Stimulated activated effector memory CD8-positive, alpha-beta T cell treated with anti-CD3 and anti-CD28 coated beads, Interleukin-12 subunit alpha, Interleukin-12 subunit beta, amount 100 ng/mL, for 72 hours (primary cell): Measurements from ENCODE around the gene TENM4.
A peak's percentile ranks its signal among the peaks of the same experiment; 100 is the strongest.

ENCODE experiments used
- ATAC-seq: fragments of 150-1000 bp; cut with Tn5 transposase; 2 replicates; pipeline ENCODE4 v1.10.0; 2021
- DNase-seq, 2 donors: peaks; one replicate each; pipeline ENCODE4 v3.0.0; 2021 to 2022; ENCODE audit warnings: low spot score in 2 of 2
- H3K27ac Mint-ChIP-seq: one replicate; pipeline ENCODE4 v1.8.0; 2022; ENCODE audit warnings: mild to moderate bottlenecking, mixed read lengths
- H3K36me3 Mint-ChIP-seq: one replicate; pipeline ENCODE4 v1.8.0; 2022; ENCODE audit warnings: mild to moderate bottlenecking, mixed read lengths
- H3K4me1 Mint-ChIP-seq: one replicate; pipeline ENCODE4 v1.8.0; 2022; ENCODE audit warnings: mixed read lengths
- H3K4me3 Mint-ChIP-seq: one replicate; pipeline ENCODE4 v1.8.0; 2022; ENCODE audit warnings: mild to moderate bottlenecking, mixed read lengths
- H3K9me3 Mint-ChIP-seq: one replicate; pipeline ENCODE4 v1.8.0; 2022; ENCODE audit warnings: mixed read lengths

The TENM4 gene

DNA sequence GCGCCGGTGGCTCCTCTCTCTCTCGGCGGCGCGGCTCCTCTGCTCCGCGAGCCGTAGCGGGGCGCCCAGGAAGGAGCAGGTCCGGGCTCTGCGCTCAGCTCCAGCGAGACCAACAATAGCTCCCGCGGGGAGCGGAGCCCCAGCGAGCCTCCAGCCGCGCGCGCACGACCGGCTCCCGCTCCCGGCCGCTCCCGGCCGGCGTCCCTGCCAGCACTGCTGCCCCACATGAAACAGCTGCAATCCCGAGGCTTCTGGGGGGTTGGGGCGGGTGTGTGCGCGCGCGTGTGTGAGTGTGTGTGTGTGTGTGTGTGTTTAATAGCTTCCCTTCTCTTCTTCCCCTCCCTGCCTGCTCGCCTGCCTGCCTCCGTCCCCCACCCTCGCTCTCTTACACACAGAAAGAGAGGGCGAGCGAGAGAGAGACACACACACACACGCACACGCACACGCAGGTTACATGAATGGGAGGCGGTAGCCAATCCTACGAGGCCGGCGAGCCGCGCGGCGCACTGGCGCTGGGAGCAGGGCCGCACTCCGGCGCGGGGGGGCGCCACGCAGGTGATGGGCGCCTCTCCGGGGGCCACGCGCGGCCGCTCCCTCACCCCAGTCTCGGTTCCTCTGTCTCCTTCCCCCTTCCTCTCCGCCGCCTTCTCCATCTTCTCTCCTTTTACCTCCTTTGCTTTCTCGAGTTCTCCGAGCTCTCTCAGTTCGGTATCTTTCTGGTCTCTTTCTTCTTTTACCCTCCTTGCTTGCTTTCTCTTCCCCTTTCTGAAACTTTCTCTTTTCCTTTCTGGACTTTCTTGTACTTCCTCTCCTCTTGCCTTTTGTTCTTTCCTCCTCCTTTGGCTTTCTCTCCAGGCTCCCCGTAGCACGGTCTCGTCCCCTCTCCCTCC lies at the start of gene TENM4:
TENM4 (minus strand) TSS at position 460 of the 890 bp plus-strand sequence. CDS start 371,086 bp downstream, outside the sequence.
- no peak within 1 kb of the TSS for H3K27ac Mint-ChIP-seq
- H3K9me3 Mint-ChIP-seq: peaks cover 7% of the 10 kb centered on the region
- ATAC-seq (peak; percentile 17), DNase-seq (no peak)
- H3K4me3 Mint-ChIP-seq: peak within 1 kb of the TSS; percentile 2
- H3K36me3 Mint-ChIP-seq: no peaks in the 10 kb centered on the region
- peaks cover 8% of the 10 kb centered on the region for H3K4me1 Mint-ChIP-seq

DNA sequence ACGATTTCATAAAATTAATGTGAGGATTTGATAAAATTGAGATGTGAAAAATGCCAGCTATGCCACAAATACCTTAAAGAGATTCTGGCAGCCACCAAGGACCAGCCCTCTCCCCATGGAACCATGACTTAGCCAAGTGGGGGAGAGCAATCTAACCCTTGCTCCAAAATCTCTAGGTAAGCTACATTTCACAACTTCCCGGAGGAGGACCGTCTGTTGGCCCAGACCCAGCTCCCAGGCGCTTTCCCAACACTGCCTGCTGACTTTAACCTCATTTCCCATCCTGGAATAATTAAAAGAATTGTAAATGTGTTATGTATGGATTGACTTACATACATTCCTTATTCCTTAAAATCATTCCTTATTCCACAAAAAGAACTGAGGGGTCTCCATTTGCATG lies 47.5 kb upstream of the TENM4 start:
- no peak for ATAC-seq

DNA sequence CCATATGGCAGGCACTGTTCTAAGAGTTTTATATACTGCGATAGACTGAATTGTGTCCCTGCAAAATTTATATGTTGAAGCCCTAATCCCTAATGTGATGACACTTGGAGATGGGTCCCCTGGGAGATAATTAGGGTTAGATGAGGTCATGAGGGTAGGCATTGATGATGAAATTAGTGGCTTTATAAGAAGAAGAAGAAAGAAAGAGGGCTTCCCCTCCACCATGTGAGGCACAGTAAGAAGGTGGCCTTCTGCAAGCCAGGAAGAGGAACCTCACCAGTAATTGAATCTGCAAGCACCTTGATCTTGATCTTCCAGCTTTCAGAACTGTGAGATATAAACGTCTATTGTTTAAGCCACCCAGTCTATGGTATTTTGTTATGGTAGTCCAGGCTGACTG lies 46.6 kb upstream of the TENM4 start:
- Mint-ChIP-seq H3K4me1 (no peaks in the 10 kb centered on the region), H3K36me3 (no peaks in the 10 kb centered on the region), H3K4me3 (no peak overlapping the region), H3K27ac (no peak overlapping the region), H3K9me3 (peaks cover 2% of the 10 kb centered on the region)
- ATAC-seq: no peak
- no peak for DNase-seq

More for the DNA sequence above, 47.5 kb upstream of the TENM4 start:
- Mint-ChIP-seq H3K4me3 (no peak overlapping the region), H3K27ac (no peak overlapping the region), H3K9me3 (peaks cover 4% of the 10 kb centered on the region), H3K36me3 (no peaks in the 10 kb centered on the region), H3K4me1 (no peaks in the 10 kb centered on the region)
- DNase-seq: no peak

DNA sequence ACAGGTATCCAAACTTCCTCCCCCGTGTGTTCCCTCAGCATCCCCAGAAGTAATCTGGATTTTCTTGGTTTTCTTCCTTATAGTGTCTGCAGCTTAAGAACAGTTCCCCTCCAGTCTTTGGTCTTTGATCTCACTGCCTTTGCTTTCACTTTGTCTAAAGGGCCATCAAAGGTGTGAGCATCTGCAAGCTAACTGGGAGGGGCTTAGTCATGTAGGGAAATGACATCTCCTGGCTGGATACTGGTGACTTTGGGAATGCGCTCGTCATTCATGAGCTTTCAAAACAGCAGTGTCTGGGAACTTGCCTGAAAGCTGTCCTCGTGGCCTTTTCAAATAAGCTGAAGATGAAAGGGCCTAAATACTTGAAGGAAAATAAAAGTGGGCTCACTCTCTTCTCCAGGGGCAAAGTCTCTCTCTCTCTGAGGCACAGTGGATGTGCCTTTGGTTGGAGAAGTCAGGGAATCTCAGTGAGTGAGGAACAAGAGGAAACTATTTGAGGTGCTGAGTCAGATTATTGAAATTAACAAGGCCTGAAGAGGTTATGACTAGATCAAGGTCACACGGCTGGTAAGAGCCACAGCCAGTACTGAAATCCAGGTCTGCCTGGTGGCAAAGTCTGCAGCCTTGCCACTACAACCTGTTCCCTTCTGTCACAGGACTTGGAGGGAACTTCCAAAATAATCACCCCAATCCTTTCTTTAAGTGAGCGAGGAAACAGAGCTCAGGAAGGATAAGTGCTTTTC lies 45.6 kb upstream of the TENM4 start:
- Mint-ChIP-seq H3K27ac (no peak overlapping the region), H3K9me3 (no peaks in the 10 kb centered on the region), H3K4me1 (no peaks in the 10 kb centered on the region), H3K36me3 (no peaks in the 10 kb centered on the region), H3K4me3 (no peak overlapping the region)
- ATAC-seq (no peak), DNase-seq (no peak)

DNA sequence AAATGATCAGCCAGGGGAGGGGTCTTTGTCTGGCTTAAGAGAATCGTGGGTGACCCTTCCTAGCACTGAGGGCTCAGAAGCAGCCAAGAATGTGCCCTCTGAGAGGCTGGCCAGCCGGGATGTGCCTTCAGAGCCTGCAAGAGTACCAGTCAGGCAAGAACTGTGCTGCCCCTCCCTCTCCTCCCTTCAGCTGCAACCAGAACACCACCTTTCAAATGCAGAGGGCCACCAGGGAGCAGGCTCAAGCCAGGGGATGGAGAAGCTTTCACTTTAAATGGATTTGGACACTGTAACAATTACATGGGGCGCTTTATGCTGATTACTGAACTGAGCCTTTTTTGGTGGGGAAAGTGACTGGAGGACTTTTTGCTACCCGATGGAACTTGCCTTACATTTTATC lies 44.9 kb upstream of the TENM4 start:
- Mint-ChIP-seq H3K4me1 (no peaks in the 10 kb centered on the region), H3K27ac (no peak overlapping the region), H3K36me3 (no peaks in the 10 kb centered on the region), H3K9me3 (no peaks in the 10 kb centered on the region), H3K4me3 (no peak overlapping the region)
- no peak for ATAC-seq
- DNase-seq: no peak

DNA sequence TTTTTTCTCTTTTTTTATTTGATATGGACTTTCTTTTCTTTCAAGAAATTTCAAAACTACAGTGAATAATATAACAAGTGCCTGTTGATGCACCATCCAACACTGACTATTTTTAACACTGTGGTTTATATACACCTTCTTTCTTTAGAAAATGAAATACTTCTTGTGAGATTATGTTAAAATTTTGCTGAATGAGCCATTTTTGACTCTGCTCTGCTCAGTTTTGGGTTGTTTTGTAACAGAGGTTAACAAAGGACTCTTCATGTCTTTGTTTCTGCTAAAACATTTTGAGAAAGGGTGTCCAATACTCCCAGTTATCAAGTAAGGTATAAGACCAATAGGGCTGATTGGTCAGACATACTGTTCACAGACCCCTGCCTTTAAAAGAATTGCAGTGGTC lies 44.0 kb upstream of the TENM4 start:
- no peak for ATAC-seq
- no peak for DNase-seq
- Mint-ChIP-seq H3K9me3 (no peaks in the 10 kb centered on the region), H3K4me1 (no peaks in the 10 kb centered on the region), H3K36me3 (no peaks in the 10 kb centered on the region), H3K4me3 (no peak overlapping the region), H3K27ac (no peak overlapping the region)

DNA sequence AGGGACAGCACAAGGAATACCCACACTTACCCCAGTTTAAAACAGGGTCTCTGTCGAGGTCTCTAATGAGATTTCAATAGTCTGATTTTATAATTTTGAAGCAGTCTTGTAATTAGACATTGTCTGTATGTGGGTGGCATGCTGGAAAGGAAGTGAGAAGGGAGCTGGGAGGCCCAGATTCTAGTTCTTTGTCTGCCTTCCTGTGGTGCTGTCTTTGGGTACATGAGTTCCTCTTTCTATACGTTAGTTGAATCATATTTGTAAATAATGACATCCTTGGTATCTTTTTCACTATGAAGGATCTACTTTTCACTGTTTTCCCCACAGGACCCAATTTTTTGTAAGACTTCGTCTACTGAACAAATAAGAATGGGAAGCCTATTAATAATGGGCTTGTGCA lies 42.0 kb upstream of the TENM4 start:
- ATAC-seq: peak; percentile 41
- Mint-ChIP-seq H3K4me1 (no peaks in the 10 kb centered on the region), H3K36me3 (no peaks in the 10 kb centered on the region), H3K4me3 (no peak overlapping the region), H3K9me3 (no peaks in the 10 kb centered on the region), H3K27ac (no peak overlapping the region)
- DNase-seq: no peak

DNA sequence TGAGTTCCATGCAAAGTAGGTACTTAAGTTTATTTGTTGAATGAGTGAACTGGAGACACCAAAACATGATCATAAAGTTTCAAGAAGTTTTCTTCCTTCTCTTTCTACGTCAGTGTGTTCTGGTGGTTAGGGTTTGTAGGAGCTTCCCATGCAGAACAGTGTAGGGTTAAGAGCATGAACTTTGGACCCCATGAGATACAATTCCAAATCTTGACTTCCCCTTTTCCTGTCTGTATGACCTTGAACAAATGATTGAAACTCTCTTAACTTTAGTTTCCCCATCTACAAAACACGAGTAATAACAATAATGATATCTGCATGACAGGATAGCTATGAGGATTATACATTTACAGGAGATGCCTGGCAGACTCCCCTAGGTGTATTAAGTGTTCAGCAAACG lies 41.0 kb upstream of the TENM4 start:
- ATAC-seq: no peak
- Mint-ChIP-seq H3K27ac (no peak overlapping the region), H3K9me3 (no peaks in the 10 kb centered on the region), H3K4me1 (no peaks in the 10 kb centered on the region), H3K4me3 (no peak overlapping the region), H3K36me3 (no peaks in the 10 kb centered on the region)
- DNase-seq: no peak

DNA sequence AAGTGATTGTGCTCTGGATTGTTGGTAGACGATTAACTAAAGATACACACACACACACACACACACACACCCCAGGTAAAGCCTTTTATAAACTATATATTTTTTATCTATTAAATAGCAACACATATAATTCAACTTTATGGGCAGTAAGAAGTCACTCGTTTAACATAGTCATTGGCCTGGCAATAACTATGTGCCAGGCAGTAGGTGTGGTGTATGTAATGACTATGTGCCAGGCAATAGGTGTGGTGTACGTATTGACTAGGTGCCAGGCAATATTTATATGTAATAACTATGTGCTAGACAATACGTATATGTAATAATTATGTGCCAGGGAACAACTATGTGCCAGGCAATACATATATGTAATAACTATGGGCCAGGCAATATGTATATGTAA lies 40.0 kb upstream of the TENM4 start:
- Mint-ChIP-seq H3K4me1 (no peaks in the 10 kb centered on the region), H3K4me3 (no peak overlapping the region), H3K27ac (no peak overlapping the region), H3K36me3 (no peaks in the 10 kb centered on the region), H3K9me3 (no peaks in the 10 kb centered on the region)
- DNase-seq (no peak), ATAC-seq (no peak)

DNA sequence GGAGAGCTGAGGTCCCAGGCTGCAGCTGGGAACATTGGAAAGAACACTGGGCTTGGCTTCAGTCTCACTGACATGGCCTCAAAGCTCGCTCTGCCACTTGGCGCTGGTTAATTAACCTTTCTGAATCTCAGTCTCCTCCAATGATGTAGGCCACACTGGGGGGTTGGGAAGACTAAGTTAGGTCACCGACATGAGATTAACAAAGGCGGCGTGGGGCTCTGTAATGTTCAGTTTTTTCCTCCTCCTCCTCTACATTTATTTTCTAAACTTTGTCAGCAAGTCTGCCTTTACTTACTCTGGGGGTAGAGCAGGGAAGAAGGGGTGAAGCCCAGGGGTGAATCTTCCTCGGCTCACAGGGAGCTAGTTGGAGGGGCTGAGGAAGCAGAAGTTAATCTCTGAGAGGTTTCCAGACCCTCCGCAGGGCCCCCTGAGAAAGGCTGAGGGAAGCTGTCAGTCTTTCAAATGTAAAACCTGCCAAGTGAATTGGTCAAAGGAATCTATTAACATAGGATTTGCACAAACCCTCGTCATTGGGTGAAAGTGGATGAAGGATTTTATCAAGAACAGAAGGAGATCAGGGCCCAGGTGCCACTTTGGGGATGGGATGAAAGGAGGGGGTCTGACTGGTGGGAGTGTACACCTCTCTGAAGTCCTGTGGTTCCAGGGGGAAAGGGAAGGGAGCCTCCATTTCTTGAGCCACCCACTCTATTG lies 32.1 kb upstream of the TENM4 start:
- ATAC-seq (no peak), DNase-seq (no peak)
- no peak overlapping the region for H3K27ac Mint-ChIP-seq
- no peaks in the 10 kb centered on the region for H3K36me3 Mint-ChIP-seq
- no peaks in the 10 kb centered on the region for H3K4me1 Mint-ChIP-seq
- peaks cover 14% of the 10 kb centered on the region for H3K9me3 Mint-ChIP-seq
- H3K4me3 Mint-ChIP-seq: no peak overlapping the region

DNA sequence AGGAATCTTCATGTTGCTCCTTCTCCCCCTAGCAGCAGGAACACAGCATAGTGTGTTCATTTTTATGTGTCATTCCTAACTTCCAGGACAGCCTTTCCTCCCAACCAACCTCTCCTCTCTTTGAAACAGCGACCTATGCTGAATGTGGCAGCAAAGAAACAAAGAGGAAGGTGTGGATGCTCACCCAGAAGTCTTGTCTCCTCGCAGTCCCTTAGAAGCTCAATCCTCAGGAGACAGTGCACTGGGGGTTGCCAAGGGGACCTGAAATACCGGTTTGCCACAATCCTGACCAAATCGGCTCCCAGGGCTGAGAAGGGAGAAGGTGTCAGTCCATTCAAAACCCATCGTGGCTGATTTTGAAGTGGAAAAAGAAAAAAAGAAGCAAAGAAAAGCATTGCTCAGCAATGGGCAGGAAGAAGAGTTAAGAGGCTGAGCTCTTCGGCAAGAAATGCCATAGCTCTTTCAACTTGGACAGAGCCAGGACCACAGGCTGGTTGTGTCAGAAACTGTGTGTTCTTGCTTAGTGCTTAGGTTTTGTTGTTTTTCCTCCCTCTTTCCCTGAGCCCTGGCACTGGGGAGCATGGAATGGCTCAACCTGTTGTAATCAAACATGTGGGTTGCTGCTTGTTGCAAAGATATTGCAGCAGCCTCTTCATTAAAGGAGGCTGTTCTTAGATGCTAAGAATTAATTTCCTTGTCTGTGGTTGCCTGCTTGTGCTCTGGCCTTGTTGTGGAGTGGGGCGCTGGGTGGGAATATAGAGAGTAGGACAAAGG lies 30.4 kb upstream of the TENM4 start:
- H3K4me1 Mint-ChIP-seq: no peaks in the 10 kb centered on the region
- no peak overlapping the region for H3K27ac Mint-ChIP-seq
- no peaks in the 10 kb centered on the region for H3K36me3 Mint-ChIP-seq
- ATAC-seq: no peak
- peaks cover 14% of the 10 kb centered on the region for H3K9me3 Mint-ChIP-seq
- no peak for DNase-seq
- H3K4me3 Mint-ChIP-seq: no peak overlapping the region

DNA sequence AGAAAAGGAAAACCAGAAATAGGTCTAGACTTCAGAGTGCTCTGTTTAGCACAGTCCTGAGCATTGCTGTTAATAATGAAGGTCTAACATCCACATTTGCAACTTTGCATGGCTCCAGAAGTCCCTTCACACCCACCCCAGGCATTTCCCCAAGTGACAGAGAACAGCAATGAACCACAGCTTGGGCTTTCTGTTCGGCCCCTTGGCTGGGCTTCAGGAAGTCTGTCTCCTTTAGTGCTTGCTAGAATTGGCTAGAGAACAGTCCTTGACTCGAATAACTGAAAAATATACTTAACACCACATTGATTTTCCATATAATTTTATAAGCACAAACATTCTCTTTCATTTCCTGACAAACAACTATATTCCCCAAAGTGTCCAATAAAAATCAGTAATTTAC lies 29.3 kb upstream of the TENM4 start:
- Mint-ChIP-seq H3K4me3 (no peak overlapping the region), H3K9me3 (peaks cover 14% of the 10 kb centered on the region), H3K27ac (no peak overlapping the region), H3K36me3 (no peaks in the 10 kb centered on the region), H3K4me1 (no peaks in the 10 kb centered on the region)
- no peak for DNase-seq
- no peak for ATAC-seq

DNA sequence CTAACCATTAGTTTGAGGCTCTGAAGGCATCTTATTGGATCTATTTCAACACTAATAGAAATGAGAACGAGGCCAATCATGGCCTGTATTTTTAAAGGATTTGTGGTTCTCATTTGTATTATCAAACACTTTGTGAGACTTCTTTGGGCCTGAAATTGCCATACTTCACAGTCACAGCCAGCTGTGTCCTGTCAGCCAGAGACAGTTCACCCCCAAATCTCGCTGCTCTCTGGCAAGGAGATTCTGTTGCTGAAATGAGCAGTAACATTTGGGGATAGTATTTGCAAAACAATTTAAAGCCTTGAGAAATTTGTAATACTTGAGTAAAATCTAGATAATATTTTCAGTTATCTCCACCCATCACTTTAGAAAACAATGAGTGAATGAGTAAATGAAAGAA lies 26.9 kb upstream of the TENM4 start:
- no peak overlapping the region for H3K27ac Mint-ChIP-seq
- no peaks in the 10 kb centered on the region for H3K4me1 Mint-ChIP-seq
- ATAC-seq (no peak), DNase-seq (no peak)
- H3K4me3 Mint-ChIP-seq: no peak overlapping the region
- H3K36me3 Mint-ChIP-seq: no peaks in the 10 kb centered on the region
- peaks cover 8% of the 10 kb centered on the region for H3K9me3 Mint-ChIP-seq

DNA sequence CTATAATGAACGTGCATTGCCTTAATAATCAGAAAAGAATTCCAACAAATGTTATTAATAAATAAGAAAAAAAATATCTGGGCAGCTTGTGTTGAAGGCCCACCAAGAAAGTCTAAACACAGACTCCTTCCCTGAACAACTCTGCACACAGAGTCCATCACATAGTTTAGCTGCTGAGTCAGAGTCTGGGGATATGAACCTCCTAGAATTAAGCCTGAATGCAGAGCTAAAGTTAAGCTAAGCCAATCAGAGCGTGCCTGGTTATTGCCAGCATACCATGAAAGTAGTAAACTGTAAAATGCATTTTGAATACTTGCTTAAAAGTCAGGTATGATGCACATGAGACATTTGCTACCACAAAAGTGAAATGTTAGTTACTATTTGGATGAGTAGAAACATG lies 25.6 kb upstream of the TENM4 start:
- Mint-ChIP-seq H3K4me1 (no peaks in the 10 kb centered on the region), H3K4me3 (no peak overlapping the region), H3K27ac (no peak overlapping the region), H3K9me3 (peaks cover 8% of the 10 kb centered on the region), H3K36me3 (no peaks in the 10 kb centered on the region)
- DNase-seq (no peak), ATAC-seq (no peak)

DNA sequence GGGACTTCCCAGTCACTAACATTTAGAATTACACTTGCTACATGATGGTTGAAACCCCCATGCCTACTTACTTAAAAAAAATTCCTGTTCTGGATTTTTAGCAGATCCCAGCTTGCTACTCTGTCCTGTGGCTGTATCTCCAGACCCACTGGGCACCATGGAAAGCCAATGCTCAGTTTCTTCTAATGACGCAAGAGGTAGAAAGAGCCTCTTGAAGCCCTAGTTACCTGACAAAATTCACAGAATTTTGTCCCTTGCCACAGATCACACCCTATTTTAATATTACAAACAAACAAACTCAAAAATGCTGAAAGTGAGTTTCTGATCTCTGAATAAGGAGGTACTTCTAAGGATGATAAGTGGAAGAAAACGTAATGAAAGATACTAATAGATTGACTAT lies 24.3 kb upstream of the TENM4 start:
- H3K36me3 Mint-ChIP-seq: no peaks in the 10 kb centered on the region
- DNase-seq (no peak), ATAC-seq (no peak)
- no peak overlapping the region for H3K27ac Mint-ChIP-seq
- no peak overlapping the region for H3K4me3 Mint-ChIP-seq
- no peaks in the 10 kb centered on the region for H3K4me1 Mint-ChIP-seq
- H3K9me3 Mint-ChIP-seq: peaks cover 3% of the 10 kb centered on the region
